ENCODE data around the gene UBAC1. TPM values are rescaled to one million over a fixed set of nuclear protein-coding genes. Genes with fewer than 3 reads are reported as not detected.
A peak's percentile ranks its signal among the peaks of the same experiment; 100 is the strongest.

UBAC1 gene
- total RNA-seq, 4 donors from 2014 or later: 52.9 to 76.3 (median 63.5) TPM

GRCh38 chr9:135994501-135995192 lies 33.5 kb upstream of the UBAC1 start:
- H3K4me3 ChIP-seq: no peak overlapping the region
- H3K36me3 ChIP-seq: no peaks in the 10 kb centered on the region
- H3K27ac ChIP-seq: peak overlapping the region in 3 of 4 donors; percentile 75 to 88 (median 86)
- H3K9me3 ChIP-seq: no peaks in the 10 kb centered on the region
- no peak for ATAC-seq
- H3K4me1 ChIP-seq: peaks cover 2 to 49% (median 29%) of the 10 kb centered on the region in 3 donors
- H3K27me3 ChIP-seq: peaks cover 8% of the 10 kb centered on the region
- 67 to 88% methylated on average over 5 of the region's 20 CpGs for WGBS, 2 donors (ENCODE audit: low coverage in 1 of 2)
- no peak for TF ChIP-seq POLR2AphosphoS5 (IDR thresholded peaks at IDR 0.05)
- no peak for TF ChIP-seq EP300 (IDR thresholded peaks at IDR 0.05)
- no peak for TF ChIP-seq POLR2A (IDR thresholded peaks at IDR 0.05)
- no peak for TF ChIP-seq CTCF (IDR thresholded peaks at IDR 0.05)

GRCh38 chr9:135993765-135994500 lies 32.8 kb upstream of the UBAC1 start:
- no peak for TF ChIP-seq POLR2A (IDR thresholded peaks at IDR 0.05)
- TF ChIP-seq EP300 (IDR thresholded peaks at IDR 0.05): no peak
- TF ChIP-seq POLR2AphosphoS5 (IDR thresholded peaks at IDR 0.05): no peak
- no peak for TF ChIP-seq CTCF (IDR thresholded peaks at IDR 0.05)
- peaks cover 2 to 49% (median 29%) of the 10 kb centered on the region in 3 donors for H3K4me1 ChIP-seq
- no peak for ATAC-seq
- WGBS, 2 donors (ENCODE audit: low coverage in 1 of 2): 85% methylated on average over 4 of the region's 27 CpGs; no CpG with 5 or more reads in 1 of the 2 donors
- peak overlapping the region in 3 of 4 donors; percentile 75 to 88 (median 86) for H3K27ac ChIP-seq
- no peak overlapping the region for H3K4me3 ChIP-seq
- H3K36me3 ChIP-seq: no peaks in the 10 kb centered on the region
- H3K27me3 ChIP-seq: peaks cover 8% of the 10 kb centered on the region
- H3K9me3 ChIP-seq: no peaks in the 10 kb centered on the region

- peak overlapping the region; percentile 47 to 88 (median 80) for H3K27ac ChIP-seq
- no peaks in the 10 kb centered on the region for H3K36me3 ChIP-seq
- H3K4me3 ChIP-seq: peak overlapping the region in 1 of 2 donors; percentile 31
- peaks cover 2 to 49% (median 29%) of the 10 kb centered on the region in 3 donors for H3K4me1 ChIP-seq
- TF ChIP-seq CTCF (IDR thresholded peaks at IDR 0.05) (no peak), EP300 (IDR thresholded peaks at IDR 0.05) (no peak), POLR2AphosphoS5 (IDR thresholded peaks at IDR 0.05) (no peak), POLR2A (IDR thresholded peaks at IDR 0.05) (no peak)
- peaks cover 9% of the 10 kb centered on the region for H3K27me3 ChIP-seq
- H3K9me3 ChIP-seq: no peaks in the 10 kb centered on the region
- WGBS, 2 donors (ENCODE audit: low coverage in 1 of 2): 80 to 86% methylated on average over 1 to 5 of the region's 13 CpGs
- no peak for ATAC-seq
These were observed 32.2 kb upstream of the UBAC1 start for GRCh38 chr9:135993409-135993742.

GRCh38 chr9:135992486-135993408 lies 31.6 kb upstream of the UBAC1 start:
- 0 to 13% methylated on average over 1 to 3 of the region's 32 CpGs for WGBS, 2 donors (ENCODE audit: low coverage in 1 of 2)
- peak overlapping the region in 1 of 2 donors; percentile 31 for H3K4me3 ChIP-seq
- peak overlapping the region; percentile 47 to 88 (median 80) for H3K27ac ChIP-seq

More at GRCh38 chr9:135992486-135993408, 31.6 kb upstream of the UBAC1 start:
- H3K36me3 ChIP-seq: no peaks in the 10 kb centered on the region
- H3K27me3 ChIP-seq: peaks cover 15% of the 10 kb centered on the region
- no peaks in the 10 kb centered on the region for H3K9me3 ChIP-seq
- peak; percentile 91 for ATAC-seq
- TF ChIP-seq CTCF (IDR thresholded peaks at IDR 0.05): peak in 1 of 4 experiments; percentile 11
- TF ChIP-seq POLR2AphosphoS5 (IDR thresholded peaks at IDR 0.05): peak; percentile 91
- no peak for TF ChIP-seq EP300 (IDR thresholded peaks at IDR 0.05)
- peak; percentile 2 to 22 for TF ChIP-seq POLR2A (IDR thresholded peaks at IDR 0.05)
- H3K4me1 ChIP-seq: peaks cover 2 to 49% (median 29%) of the 10 kb centered on the region in 3 donors
